IPS-11a (cell line): ENCODE measurements around the gene PAH.

Experiments
- H3K4me3 ChIP-seq: one replicate; pipeline ENCODE4 v1.5.1; 2013; ENCODE audit warnings: low read depth, low read length, control low read depth

Gene PAH

DNA sequence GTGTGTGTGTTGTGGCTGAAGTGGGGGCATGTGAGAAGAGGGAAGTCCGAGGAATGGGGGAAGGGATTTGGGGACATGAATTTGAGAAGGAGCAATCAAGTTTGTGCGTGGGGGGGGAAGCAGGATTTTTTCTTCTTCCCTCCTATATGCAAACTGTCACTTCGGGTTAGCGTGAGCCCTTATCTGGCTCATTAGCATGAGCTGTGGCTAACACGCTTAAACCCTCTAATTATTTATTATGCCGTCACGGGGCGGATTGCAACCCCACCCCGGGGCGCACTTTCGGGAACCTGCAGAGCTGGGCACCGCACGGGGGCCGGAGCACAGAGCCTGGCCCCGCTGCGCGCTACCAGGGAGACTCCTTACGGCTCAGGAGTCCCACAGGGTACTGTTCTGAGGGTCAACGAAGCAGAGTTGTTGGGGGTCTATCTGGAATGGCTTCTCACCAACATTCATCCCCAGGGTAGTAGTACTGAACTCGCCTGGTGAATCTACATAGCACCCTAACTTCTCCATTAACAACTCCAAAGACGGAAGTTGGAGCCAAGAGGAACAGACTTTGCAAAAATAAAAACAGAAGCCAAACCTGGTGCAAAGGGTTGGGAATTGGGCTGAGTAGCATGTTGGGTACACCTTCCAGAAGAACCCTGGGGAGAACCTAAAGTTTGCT lies 34.0 kb upstream of the PAH start:
- H3K4me3 ChIP-seq, result no peak overlapping the region

DNA sequence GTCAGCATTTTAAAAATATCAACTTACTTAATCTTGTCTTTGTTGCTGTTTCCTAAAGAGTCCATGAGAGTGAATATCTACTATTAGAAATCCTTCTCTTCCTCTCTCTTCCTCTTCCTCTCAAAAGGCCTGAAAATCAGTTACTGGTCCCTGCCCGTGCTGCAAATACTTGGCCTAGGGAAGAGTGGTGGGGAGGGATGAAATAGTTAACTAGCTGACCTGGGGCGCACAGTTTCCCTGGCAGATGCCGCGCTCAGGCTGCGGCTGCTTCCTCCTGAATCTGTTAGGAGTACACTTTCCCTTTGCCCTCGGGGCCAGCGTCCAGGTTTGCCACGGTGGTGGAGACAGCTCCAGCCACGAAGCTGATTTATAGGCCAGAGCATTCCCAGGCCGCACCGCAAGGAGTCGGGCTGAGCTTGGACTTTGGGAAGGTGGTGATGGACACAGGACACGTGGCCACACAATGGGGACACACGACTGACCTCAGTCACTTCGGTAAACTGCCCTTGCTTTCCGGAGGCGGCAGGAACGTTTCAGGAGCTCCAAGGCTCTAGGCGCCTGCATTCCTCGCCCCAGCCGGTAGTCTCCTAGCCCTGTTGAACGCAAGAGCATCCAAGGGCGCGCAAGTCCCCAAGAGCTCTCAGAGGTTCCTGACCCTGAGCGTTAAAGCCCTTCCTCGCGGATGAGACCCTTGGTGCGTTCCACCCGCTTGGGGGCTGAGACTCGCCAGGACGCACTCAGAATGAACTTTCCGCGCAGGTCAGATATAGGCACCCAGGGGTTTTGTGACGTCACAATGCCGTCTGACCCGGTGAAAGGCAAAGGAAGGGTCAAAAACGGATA lies 33.3 kb upstream of the PAH start:
- no peak overlapping the region for H3K4me3 ChIP-seq

DNA sequence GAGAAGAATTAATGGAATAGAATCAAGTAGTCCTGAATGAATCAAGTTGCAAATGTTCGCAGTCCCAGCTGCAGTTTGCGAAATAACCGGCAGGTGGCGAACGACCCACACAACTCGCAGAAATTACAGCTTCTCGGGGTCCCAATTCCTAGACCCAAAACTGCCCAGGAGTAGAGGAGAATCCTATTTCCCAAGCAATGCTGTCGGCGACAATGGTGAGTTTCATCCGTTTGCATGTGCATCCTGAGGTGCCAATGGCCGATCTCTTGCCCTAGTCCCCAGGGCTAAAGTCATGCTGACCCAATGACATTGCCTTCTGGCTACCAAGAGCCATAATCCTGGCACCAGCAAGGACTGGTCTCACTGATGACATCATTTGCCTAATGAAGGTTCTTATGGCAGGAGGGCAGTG lies 31.9 kb upstream of the PAH start:
- no peak overlapping the region for H3K4me3 ChIP-seq

DNA sequence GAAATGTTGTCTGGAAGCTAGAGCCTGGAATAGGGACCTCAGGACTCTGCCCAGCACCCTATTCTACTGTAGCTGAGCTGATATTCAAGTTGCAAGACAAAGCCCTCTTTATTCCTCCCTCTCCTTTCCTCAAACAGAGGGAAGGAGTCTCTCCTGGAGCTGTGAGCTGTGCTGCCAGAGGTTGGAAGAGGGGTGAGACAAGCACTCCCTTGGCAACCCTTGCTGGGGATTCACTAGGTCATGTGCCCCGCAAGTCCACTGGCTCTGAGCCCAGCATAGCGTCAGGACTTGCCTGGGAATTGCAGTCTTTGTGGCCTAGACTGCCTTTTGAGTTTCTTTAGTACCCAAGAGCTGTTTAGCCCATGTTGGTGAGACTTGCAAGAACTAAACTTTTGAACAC lies 29.0 kb upstream of the PAH start:
- H3K4me3 ChIP-seq, result no peak overlapping the region

DNA sequence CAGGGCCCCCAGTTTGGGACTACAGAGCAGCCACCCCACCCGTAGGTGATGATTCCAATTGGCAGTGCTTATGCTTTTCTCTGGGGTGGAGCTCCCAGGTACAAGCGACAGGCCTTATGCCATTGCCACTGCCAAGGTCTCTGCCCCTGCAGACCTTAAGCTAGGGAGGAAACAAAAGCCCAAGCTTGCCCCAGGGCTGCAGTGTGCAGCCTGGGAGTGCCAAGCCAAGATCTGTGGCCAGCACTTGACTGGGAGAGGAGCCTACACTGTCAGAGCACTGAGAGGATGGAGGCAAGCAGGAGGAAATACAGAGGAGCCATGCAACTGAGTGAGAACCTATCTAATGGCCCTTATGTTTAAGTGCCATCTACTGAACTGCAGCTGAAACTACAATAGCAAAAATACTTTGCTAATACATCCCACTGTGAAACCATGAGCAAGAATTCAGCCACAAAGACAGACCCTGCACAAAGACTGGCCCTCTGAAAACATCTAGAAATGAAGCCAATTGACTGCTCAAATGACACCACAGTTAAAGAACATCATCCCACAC lies 22.7 kb upstream of the PAH start:
- H3K4me3 ChIP-seq, result no peak overlapping the region

DNA sequence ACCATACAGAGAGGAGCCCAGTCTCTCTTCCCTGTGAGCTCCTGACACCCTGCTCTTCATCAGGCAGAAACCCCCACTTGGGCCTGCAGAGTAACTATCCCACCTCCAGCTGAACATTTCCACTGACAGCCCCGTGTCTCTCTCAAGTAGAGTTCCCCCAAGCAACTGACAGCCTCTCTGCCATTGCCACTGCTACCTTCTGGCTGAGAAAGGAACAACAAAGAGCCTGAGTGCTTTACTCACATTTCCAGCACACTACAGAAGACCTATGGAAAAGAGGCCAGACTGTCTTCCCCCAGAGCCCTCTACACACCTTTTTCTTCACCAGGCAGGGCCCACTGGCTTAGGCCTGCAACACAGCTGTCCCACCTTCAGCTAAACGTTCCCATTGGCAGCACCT lies 22.0 kb upstream of the PAH start:
- H3K4me3 ChIP-seq, result no peak overlapping the region

DNA sequence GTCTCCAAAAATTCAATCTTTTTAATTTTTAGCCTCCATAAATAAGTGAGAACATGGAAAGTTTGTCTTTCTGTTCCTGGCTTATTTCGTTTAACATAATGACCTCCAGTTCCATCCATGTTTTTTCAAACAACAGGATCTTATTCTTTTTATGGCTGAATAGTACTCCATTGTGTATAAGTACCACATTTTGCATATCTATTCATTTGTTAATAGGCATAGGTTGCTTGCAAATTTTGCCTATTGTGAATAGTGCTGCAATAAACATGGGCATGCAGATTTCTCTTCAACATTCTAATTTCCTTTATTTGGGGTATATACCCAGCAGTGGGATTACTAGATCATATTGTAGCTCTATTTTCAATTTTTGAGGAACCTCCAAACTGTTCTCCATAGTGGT lies 16.1 kb upstream of the PAH start:
- no peak overlapping the region for H3K4me3 ChIP-seq

DNA sequence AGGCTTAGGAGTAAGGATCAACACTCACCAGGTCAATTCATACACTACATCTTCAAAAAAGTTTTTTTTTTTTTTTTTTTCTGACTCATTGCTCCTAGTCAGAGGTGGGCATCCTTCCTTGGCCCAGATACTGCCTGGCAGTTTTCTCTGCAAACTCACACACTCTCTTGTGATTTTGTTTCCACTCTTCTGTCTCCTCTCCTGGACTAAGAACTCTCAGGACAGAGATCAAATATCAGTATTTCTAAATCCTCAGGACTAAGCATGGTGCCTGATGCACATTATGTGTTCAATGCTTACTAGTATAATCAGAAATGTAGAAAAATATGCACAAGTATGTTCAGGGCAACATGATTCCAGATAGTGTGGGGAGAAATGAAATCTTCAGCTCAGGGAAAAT lies 10.2 kb upstream of the PAH start:
- H3K4me3 ChIP-seq, result no peak overlapping the region

DNA sequence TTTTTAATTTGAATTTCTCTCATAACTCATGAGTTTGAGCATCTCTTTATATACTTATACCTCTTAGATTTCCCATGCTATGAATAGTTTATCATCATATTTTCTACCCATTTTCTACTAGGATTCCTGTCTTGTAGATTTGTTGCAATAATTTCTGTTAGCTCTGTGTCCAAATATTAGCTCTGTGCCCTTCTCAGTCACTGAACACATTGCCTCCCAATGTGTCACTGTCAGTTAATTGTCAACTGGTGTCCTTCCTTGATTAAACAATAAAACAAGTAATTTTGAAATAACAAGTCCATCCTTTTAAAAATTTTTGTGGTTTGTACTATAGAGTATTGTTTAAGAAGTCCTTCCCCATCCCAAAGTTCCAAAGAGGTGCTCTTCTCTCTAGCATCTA lies 4.2 kb upstream of the PAH start:
- no peak overlapping the region for H3K4me3 ChIP-seq

DNA sequence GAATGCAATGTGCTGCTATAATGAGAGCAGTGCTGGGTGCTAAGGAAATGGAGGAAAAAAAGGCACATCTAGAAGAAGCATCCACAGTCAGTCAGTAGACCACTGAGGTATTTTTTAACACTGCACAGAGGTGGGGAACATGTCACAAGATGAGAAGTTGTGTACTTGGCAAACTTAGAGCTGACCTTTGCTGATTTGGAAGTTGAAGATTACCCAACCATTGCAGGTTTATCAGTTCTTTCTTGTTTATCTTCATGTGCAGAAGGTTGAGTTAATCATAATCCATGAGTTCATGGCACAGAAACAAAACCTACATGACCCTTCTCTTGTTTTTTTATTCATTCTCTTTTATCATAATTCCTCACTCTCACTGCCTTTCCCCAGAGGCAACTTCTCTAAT lies 3.2 kb upstream of the PAH start:
- no peak overlapping the region for H3K4me3 ChIP-seq

DNA sequence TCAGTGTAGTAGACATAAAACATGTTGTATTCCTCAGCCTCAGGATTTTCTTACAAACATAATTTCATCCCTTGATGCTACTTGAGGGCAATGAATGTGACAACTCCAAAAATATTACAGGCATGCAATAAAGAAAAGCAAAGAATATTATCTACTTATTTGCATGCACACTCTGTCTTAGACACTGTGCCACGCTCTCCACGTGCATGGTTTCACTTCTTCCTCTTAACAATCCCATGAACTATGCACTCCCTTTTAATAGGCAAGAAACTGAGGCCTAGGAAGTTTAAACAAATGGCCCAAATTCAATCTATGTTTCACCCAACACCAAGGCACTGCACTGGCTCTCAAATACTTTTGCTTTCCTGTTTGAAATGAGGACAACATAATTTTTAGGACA lies 1.8 kb upstream of the PAH start:
- H3K4me3 ChIP-seq, result no peak overlapping the region

DNA sequence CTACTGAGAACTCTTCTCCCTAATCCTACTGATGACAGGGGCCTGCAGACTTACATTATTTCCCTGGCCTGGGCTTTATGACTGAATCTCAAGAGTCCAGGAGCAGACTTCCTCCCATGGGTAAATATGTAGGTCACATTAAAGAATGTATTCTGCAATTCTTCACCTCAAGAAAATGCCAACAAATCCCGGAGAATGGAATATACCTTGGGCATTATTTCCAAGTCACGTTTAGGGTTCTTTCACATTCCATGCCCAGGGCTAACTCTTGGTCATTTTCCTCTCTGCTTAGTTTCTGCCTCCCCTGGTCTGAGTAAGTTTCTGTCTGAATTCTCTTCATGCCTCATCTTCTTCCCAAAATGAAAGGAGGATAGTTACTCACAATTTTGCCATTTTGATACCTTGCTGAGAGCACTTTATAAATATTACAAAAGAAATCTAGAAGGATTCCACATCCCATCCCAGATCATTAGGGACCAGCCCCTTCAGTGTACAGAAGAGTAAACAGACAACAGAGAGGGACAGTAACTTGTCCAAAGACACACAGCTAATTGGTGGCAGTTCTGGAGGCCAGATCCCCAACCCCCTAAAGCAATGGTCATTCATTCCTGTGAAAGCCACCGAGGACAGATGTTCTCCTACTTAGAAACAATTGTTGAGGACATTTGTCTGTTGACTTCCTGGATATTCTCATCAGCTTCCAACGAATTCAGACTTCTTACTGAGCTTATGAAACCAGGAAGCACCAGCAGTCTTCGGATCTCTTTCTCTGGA lies 605 bp downstream of the PAH start:
- H3K4me3 ChIP-seq, result no peak overlapping the region

DNA sequence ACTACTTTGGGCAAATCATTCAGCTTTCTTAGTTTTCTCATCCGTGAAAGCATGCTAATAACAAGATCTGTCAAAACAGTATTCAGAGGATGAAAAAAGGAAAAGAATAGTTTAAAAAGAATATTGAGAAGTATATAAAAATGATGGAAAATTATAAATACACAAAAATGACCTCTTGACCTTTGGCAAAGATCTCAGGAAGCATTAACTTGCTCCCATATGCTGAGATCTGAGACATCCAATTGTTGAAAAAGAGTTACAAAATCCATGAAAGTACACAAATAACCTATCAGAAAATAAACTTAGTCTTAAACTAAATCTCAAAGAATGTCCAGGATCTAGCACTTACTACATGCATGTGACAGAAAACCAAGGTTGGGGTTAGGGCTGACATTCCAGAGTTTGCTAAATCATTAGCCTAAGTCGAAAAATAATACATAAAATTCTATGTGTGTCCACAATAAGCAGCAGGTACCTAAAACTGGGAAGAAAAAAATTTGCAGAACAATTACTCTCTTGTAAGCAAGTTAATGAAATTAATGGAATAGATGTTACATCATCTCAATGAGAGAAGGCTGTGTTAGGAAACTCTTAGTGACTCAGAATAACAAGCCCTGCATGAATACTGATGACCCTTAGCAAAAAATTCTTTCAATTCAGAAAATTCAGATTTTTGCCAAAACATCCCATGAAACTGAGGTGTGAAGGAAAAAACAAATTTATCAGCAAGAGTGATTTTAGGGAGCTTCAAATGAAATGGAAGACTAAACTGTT lies 3.4 kb downstream of the PAH start:
- no peak overlapping the region for H3K4me3 ChIP-seq

DNA sequence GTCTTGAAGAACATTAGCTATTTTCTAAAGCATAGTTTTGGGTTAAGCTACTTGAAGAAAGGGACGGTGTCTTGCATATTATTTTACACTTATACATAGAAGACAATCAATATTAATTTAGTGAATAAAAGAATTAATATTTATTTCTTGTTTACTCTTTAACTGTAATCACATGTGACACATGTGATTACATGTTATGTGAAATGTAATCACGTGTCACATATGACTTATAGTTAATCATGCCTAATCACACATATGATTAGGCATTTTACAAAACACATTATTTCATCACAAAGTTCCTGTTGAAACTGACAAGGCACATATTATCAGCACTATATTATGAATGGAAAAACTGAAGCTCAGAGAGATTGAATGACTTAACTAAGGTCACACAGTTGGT lies 4.8 kb downstream of the PAH start:
- H3K4me3 ChIP-seq, result no peak overlapping the region

DNA sequence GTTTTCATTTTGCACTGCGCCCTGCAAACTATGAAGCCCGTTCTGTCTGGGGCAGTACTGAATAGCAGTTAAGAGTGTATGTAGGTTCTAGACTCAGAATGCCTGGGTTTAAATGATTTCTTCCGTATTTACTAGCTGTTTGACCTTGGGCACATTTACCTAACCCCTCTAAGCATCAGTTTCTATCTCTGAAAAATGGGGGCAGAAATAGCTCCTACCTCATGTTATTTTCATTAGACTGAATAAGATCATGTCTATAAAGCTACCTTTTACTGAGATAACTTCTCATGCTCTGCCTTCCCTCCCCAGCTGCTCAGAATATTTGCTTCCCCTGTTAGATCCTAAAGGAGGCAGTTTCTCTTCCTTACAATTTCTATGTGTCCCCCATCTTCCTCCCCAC lies 5.7 kb downstream of the PAH start:
- no peak overlapping the region for H3K4me3 ChIP-seq

DNA sequence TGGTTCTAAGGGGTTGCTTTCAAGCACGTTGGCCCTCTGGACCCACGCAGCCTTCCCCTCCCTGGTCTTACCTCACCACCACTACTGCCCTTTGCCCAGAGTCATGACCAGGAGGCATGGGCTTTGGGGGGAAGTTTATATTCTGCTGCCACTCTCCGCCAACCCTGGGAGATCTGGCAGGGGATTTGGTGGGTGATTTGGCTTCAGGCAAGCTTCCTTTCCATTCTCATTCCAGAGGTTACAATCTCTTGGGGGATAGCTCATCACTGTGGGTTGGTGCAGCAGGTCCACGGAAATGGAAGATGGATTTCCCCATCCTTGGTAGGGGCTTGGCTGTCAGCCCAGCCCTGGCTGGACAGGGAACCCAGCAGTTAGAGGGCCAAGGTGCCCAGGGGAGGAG lies 6.3 kb downstream of the PAH start:
- H3K4me3 ChIP-seq, result no peak overlapping the region

DNA sequence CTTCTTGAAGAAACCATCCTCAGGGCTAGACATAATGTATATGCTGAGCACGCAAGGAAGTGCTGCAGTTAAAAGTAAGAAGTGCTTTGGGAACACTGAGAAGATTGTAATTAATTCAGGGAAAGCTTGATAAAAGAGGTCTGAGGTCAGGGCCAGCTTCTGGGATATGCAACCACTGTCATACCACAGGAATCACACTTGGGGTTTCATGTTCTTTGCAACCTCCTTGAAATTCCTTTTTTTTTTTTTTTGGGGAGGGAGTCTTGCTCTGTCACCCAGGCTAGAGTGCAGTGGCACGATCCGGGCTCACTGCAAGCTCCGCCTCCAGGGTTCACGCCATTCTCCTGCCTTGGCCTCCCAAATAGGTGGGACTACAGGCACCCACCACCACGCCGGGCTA lies 6.9 kb downstream of the PAH start:
- no peak overlapping the region for H3K4me3 ChIP-seq

DNA sequence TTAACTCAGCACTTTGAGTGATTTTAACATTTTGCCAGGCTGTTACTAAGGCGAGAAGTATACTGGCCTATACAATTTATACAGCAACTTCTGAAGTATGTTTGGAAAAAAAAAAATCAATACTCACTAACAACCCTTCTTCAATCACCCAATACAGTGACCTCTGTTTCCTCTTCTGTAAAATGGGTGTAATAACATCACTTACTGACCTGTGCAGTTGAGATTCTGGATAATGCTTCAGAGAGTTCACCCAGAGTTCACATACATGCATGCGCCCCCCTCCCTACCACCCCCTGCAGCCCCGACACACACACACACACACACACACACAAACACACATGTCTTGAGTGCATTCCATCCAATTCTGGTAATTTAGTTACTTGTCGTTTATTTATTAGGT lies 9.1 kb downstream of the PAH start:
- no peak overlapping the region for H3K4me3 ChIP-seq

DNA sequence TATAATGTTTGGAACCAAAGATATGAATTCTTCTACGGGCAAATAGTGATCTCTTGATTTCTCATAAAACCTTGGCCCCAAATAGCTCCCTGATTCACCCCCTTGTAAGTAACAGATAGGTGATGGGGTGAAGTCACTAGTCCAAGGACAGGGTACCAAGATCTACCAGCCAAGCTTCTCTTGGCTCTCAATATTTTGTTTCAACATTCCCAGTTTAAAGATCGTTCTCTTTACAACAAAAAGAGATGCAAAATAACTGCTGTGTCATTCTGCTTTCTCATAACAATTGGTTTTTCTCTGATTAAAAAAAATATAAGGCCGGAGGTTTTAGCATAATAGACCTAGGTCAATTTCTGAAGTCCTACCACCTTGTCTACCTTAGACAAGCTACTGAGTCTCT lies 11.8 kb downstream of the PAH start:
- H3K4me3 ChIP-seq, result no peak overlapping the region

DNA sequence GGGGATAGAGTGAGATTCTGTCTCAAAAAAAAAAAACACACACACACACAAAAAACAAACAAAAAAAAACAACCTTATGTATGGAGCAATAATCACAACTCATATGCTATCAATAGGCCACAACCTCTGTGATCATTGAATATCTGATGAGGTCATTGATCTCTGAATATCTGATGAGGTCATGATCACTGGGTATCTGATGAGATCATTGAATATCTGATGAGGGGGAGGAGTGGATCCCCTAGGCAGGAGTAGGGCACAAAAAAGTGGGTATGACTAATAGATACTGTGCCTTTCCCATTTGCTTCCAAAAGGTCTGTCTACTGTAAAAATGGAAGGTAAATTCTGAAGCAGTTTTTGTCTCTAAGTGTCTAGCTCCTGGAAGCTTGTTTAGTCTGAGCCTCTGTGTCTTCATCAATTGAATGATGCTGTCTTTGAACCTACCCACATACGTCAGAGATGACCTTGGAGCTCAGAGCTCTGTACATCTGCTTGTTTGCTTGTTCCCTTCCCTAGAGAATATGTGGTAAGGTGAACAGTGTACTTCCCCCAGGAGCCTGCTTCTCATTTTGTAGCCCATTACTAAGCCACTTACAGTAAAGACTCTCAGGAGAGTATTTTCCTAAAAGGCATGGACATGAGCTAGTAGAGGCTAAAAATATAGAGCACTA lies 13.6 kb downstream of the PAH start:
- H3K4me3 ChIP-seq, result no peak overlapping the region
